MG63 (cell line): ENCODE measurements around the gene CSTF1. TPM values are rescaled to one million over a fixed set of nuclear protein-coding genes. Genes with fewer than 3 reads are reported as not detected.

Experiments
- DNase-seq: peaks from one replicate; pipeline ENCODE4 v3.0.0-alpha.2; 2020
- H3K27me3 ChIP-seq: fragments of 250-450 bp; sonication (Bioruptor Pico); 2 replicates; pipeline ENCODE4 v1.5.1; 2020; ENCODE audit warnings: mild to moderate bottlenecking, moderate library complexity
- H3K36me3 ChIP-seq: fragments of 250-450 bp; sonication (Bioruptor Pico); 2 replicates; pipeline ENCODE4 v1.5.1; 2020; ENCODE audit warnings: mild to moderate bottlenecking, moderate library complexity
- H3K4me3 ChIP-seq: fragments of 250-450 bp; sonication (Bioruptor Pico); 2 replicates; pipeline ENCODE4 v1.5.1; 2020; ENCODE audit warnings: mild to moderate bottlenecking, moderate library complexity
- H3K9me3 ChIP-seq: fragments of 250-450 bp; sonication (Bioruptor Pico); 2 replicates; pipeline ENCODE4 v1.5.1; 2020; ENCODE audit warnings: mild to moderate bottlenecking, moderate library complexity
- total RNA-seq: library from RNA; depleted of rRNA; stranded (reverse); fragments of >200 nt; shearing (Covaris generic); gene quantifications from 2 replicates; pipeline ENCODE4 v1.2.3, GENCODE V29; 2014; ENCODE audit warnings: low replicate concordance

Gene CSTF1
- total RNA-seq, 1 experiment from 2014 or later = 68.6 TPM

DNA sequence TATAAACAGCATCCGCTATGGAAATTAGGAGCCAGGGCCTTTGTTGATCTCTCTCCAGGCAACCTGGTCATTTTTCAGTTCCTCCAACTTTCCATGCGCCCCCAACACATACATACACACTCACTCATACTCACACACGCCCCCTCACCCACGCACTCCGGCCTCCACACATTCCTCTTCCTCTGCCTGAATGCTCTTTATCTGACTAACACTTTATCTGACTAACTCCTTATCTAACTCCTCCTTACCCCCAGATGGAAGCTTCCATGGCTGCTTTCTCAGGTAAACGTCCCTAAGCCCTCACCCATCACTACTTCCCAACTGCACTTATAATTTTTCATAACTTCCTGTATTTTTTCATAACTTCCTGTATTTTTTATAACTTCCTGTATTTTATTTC, 37.1 kb downstream of the CSTF1 start:
- H3K4me3 ChIP-seq = no peak overlapping the region
- H3K36me3 ChIP-seq = peaks cover 2% of the 10 kb centered on the region; the same call in 1 of the 2 replicates
- no peaks in the 10 kb centered on the region for H3K9me3 ChIP-seq
- peak; percentile 74 for DNase-seq
- no peaks in the 10 kb centered on the region for H3K27me3 ChIP-seq

GRCh38 chr20:56429941-56430340, 37.5 kb downstream of the CSTF1 start:
- Histone ChIP-seq H3K9me3 (no peaks in the 10 kb centered on the region), H3K4me3 (no peak overlapping the region), H3K27me3 (no peaks in the 10 kb centered on the region)

DNA sequence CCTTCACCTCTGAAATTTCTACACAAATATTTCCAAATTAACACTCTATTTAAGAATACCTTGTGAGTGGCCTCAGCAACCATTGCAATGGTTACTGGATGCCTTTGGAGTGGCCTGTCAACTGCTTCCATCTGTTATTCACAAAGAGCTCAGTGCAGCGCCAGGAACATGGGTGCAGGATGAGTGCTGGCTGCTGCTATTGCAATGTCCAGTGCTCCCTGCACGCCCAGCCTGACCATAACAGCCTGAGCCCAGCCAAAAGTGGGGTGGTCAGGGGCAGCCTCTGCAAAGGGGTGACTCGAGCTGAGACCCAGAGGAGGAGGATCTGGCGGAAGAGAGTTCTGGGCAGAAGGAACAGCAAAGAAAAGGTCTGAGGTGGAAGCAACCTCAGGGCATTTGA, 38.0 kb downstream of the CSTF1 start:
- H3K4me3 ChIP-seq = no peak overlapping the region
- DNase-seq = no peak
- no peaks in the 10 kb centered on the region for H3K9me3 ChIP-seq
- H3K27me3 ChIP-seq = no peaks in the 10 kb centered on the region
- H3K36me3 ChIP-seq = peaks cover 2% of the 10 kb centered on the region; the same call in 1 of the 2 replicates

More at GRCh38 chr20:56429941-56430340, 37.5 kb downstream of the CSTF1 start:
- DNase-seq = no peak
- peaks cover 2% of the 10 kb centered on the region; the same call in 1 of the 2 replicates for H3K36me3 ChIP-seq

DNA sequence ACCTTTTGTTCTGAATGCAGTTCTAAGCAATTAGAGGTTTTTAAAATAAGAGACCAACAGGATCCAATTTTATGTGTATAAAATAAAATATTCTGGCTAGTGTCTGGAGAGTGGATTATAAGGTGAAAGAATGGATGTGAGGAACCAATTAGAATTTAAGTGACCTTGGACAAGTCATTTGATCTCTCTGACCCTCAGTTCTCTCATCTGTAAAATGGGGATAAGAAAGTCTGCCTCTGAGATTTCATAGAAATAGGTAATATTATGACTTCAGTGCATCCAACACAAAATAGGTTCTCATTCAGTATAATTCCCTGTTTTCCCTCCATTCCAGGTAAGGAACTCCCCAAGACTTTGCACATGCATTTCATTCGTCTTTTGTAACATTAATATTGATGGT, 38.5 kb downstream of the CSTF1 start:
- no peak overlapping the region for H3K4me3 ChIP-seq
- H3K9me3 ChIP-seq = no peaks in the 10 kb centered on the region
- H3K27me3 ChIP-seq = no peaks in the 10 kb centered on the region
- no peak for DNase-seq
- peaks cover 2% of the 10 kb centered on the region; the same call in 1 of the 2 replicates for H3K36me3 ChIP-seq

- no peaks in the 10 kb centered on the region for H3K27me3 ChIP-seq
- H3K4me3 ChIP-seq = no peak overlapping the region
- no peak for DNase-seq
- H3K9me3 ChIP-seq = no peaks in the 10 kb centered on the region
- H3K36me3 ChIP-seq = peaks cover 2% of the 10 kb centered on the region; the same call in 1 of the 2 replicates
Measured at GRCh38 chr20:56431471-56431870, 39.0 kb downstream of the CSTF1 start.

- H3K9me3 ChIP-seq = no peaks in the 10 kb centered on the region
- no peaks in the 10 kb centered on the region for H3K36me3 ChIP-seq
- H3K4me3 ChIP-seq = no peak overlapping the region
- H3K27me3 ChIP-seq = no peaks in the 10 kb centered on the region
- peak; percentile 39 for DNase-seq
Measured at GRCh38 chr20:56433221-56433879, 40.9 kb downstream of the CSTF1 start.

GRCh38 chr20:56433880-56434255, 41.4 kb downstream of the CSTF1 start:
- no peak overlapping the region for H3K4me3 ChIP-seq
- H3K9me3 ChIP-seq = no peaks in the 10 kb centered on the region
- peak; percentile 74 for DNase-seq

GRCh38 chr20:56437196-56437960, 44.9 kb downstream of the CSTF1 start:
- Histone ChIP-seq H3K9me3 (no peaks in the 10 kb centered on the region), H3K4me3 (no peak overlapping the region), H3K27me3 (no peaks in the 10 kb centered on the region), H3K36me3 (no peaks in the 10 kb centered on the region)
- no peak for DNase-seq

More at GRCh38 chr20:56433880-56434255, 41.4 kb downstream of the CSTF1 start:
- Histone ChIP-seq H3K27me3 (no peaks in the 10 kb centered on the region), H3K36me3 (no peaks in the 10 kb centered on the region)

DNA sequence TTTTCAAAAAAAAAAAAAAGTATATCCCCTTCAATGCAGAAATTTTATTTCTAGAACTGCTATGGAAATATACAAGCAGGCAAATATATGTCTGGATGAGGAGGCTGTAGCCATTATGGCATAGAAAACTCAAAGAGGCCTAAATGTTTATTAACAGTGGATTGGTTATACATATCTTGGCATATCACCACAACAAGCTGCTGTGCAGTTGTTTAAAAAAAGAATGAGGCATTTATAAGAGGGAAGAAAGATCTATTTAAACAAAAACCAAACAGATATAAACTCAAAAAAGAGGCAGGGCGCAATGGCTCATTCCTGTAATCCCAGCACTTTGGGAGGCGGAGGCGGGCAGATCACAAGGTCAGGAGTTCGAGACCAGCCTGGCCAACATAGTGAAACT, 45.8 kb downstream of the CSTF1 start:
- DNase-seq = no peak
- Histone ChIP-seq H3K4me3 (no peak overlapping the region), H3K36me3 (no peaks in the 10 kb centered on the region), H3K9me3 (no peaks in the 10 kb centered on the region), H3K27me3 (no peaks in the 10 kb centered on the region)

GRCh38 chr20:56439771-56440291, 47.4 kb downstream of the CSTF1 start:
- peak; percentile 99 for DNase-seq
- no peak overlapping the region for H3K4me3 ChIP-seq
- no peaks in the 10 kb centered on the region for H3K27me3 ChIP-seq
- no peaks in the 10 kb centered on the region for H3K9me3 ChIP-seq
- no peaks in the 10 kb centered on the region for H3K36me3 ChIP-seq

- Histone ChIP-seq H3K27me3 (no peaks in the 10 kb centered on the region), H3K9me3 (no peaks in the 10 kb centered on the region), H3K36me3 (no peaks in the 10 kb centered on the region), H3K4me3 (no peak overlapping the region)
- DNase-seq = no peak
Measured at GRCh38 chr20:56440346-56441007, 48.0 kb downstream of the CSTF1 start.

- H3K9me3 ChIP-seq = no peaks in the 10 kb centered on the region
- no peak overlapping the region for H3K4me3 ChIP-seq
- H3K36me3 ChIP-seq = no peaks in the 10 kb centered on the region
- no peak for DNase-seq
- no peaks in the 10 kb centered on the region for H3K27me3 ChIP-seq
Measured at GRCh38 chr20:56442389-56443365, 50.2 kb downstream of the CSTF1 start.

DNA sequence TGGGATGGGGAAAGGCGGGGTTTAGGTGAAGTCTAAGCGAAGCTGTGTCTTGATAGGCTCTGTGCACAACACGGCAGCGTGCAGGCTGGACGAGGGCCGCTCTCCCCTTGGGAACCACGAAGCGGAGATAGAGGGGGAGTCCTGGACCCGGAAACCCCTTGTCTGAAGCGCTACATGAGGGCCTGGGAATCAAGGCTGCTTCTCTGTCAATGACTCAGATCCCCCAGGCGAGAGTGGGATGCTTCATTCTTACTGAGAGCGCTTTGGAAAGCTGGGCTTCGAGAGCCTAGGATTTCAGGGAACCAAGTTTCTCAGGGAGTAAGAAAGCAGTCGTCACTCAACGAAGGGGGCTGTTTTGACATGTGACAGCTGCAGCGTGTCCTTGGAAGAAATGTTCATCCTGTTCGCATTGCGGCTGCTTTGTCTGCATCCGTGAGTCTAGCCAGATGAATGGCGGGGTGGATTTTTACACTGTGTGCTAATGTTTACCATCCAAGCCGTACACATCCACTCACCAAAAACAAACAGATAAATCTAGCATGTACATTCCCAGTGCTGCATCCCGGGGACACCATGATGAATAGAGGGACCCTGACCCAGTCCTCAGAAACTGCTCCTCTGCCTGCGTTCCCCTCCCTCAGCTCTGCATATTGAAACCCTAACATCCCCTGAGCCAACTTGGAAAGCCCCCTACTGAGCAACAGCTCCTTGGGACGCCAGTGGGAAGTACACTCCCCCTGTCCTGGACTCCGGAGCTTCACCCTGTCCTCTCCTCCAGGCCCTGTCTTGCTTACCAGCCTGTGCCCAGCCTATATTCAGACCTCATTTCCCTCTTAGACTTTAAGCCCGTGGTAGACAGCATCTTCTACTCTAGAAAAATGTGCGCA, 51.5 kb downstream of the CSTF1 start:
- H3K4me3 ChIP-seq = no peak overlapping the region
- H3K27me3 ChIP-seq = no peaks in the 10 kb centered on the region
- no peaks in the 10 kb centered on the region for H3K36me3 ChIP-seq
- no peak for DNase-seq
- no peaks in the 10 kb centered on the region for H3K9me3 ChIP-seq

DNA sequence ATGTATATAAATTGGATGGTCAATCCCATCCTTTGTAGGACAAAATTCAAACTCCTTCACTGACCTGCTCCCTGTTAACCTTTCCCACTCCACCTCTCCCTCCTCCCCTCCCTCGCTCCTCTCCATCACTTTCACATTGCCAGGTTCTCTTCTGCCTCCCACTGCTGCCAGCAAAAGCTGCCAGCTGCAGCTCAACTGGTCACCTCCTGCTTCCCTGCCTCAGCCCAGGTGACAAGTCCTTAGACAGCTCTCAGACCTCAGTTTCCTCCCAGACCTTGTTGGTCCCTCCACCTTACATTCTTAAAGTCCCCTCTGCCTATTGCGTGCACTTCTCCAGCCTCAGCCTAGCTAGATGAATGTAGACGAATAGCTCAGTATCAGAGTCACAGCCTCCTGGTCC, 52.7 kb downstream of the CSTF1 start:
- no peaks in the 10 kb centered on the region for H3K9me3 ChIP-seq
- H3K4me3 ChIP-seq = no peak overlapping the region
- H3K27me3 ChIP-seq = no peaks in the 10 kb centered on the region
- DNase-seq = no peak
- H3K36me3 ChIP-seq = no peaks in the 10 kb centered on the region

DNA sequence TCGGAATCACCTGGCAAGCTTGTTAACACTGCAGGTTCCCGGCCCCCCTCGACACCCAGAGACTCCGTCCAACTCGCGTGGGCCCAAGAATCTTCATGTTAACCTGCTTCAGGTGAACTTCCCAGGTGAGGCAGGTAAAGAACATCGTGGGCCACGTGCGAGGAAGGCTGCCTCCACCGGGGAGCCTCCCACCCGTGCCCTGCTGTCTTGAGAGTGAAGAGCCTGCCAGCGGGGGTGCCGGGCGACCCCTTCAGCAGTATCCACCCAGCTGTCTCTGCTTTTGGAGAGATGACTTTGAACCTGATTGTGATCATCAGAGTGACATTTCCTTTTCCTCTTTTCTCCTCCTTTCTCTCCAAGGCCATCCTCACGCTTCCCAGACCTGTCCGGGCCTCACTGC, 53.1 kb downstream of the CSTF1 start:
- H3K36me3 ChIP-seq = no peaks in the 10 kb centered on the region
- no peaks in the 10 kb centered on the region for H3K9me3 ChIP-seq
- H3K4me3 ChIP-seq = no peak overlapping the region
- H3K27me3 ChIP-seq = no peaks in the 10 kb centered on the region
- no peak for DNase-seq
